Measurements from ENCODE around the gene SLC25A44. TPM values are rescaled to one million over a fixed set of nuclear protein-coding genes. Genes with fewer than 3 reads are reported as not detected.
"Not testable (repeated sequence)": the region's sequence is repeated elsewhere in the genome, so short reads cannot be mapped to it uniquely, and the experiment has no call there.

The SLC25A44 gene
- total RNA-seq, 2 donors from 2014 or later = 14.4 to 21.6 TPM

DNA sequence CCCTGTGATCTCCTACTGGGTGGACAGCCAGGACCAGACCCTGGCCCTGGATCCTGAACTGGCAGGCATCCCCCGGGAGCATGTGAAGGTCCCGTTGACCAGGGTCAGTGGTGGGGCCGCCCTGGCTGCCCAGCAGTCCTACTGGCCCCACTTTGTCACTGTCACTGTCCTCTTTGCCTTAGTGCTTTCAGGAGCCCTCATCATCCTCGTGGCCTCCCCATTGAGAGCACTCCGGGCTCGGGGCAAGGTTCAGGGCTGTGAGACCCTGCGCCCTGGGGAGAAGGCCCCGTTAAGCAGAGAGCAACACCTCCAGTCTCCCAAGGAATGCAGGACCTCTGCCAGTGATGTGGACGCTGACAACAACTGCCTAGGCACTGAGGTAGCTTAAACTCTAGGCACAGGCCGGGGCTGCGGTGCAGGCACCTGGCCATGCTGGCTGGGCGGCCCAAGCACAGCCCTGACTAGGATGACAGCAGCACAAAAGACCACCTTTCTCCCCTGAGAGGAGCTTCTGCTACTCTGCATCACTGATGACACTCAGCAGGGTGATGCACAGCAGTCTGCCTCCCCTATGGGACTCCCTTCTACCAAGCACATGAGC is 17.2 kb upstream of the SLC25A44 start:
- ATAC-seq (no peak), DNase-seq (no peak)
- H3K9me3 ChIP-seq (ENCODE audit: control insufficient read depth, low read length, poor library complexity, severe bottlenecking) = no peaks in the 10 kb centered on the region
- H3K4me3 Mint-ChIP-seq = no peak overlapping the region
- H3K27ac Mint-ChIP-seq = peak overlapping the region; percentile 6
- peaks cover 7% of the 10 kb centered on the region for H3K36me3 Mint-ChIP-seq (ENCODE audit: low read depth)
- peaks cover 29% of the 10 kb centered on the region for H3K27me3 Mint-ChIP-seq
- peaks cover 13% of the 10 kb centered on the region for H3K4me1 Mint-ChIP-seq

- DNase-seq (no peak), ATAC-seq (peak; percentile 67)
- peak overlapping the region; percentile 66 for H3K27ac Mint-ChIP-seq
- no peaks in the 10 kb centered on the region for H3K9me3 ChIP-seq (ENCODE audit: control insufficient read depth, low read length, poor library complexity, severe bottlenecking)
- peaks cover 7% of the 10 kb centered on the region for H3K36me3 Mint-ChIP-seq (ENCODE audit: low read depth)
- H3K27me3 Mint-ChIP-seq = peaks cover 27% of the 10 kb centered on the region
- H3K4me1 Mint-ChIP-seq = peaks cover 13% of the 10 kb centered on the region
- no peak overlapping the region for H3K4me3 Mint-ChIP-seq
Observed at GRCh38 chr1:156177919-156178654, 15.8 kb upstream of the SLC25A44 start.

GRCh38 chr1:156180471-156180870 is 13.4 kb upstream of the SLC25A44 start:
- H3K36me3 Mint-ChIP-seq (ENCODE audit: low read depth) = peaks cover 5% of the 10 kb centered on the region
- H3K9me3 ChIP-seq (ENCODE audit: control insufficient read depth, low read length, poor library complexity, severe bottlenecking) = no peaks in the 10 kb centered on the region
- no peak for DNase-seq
- H3K4me3 Mint-ChIP-seq = no peak overlapping the region
- peaks cover 9% of the 10 kb centered on the region for H3K4me1 Mint-ChIP-seq
- H3K27ac Mint-ChIP-seq = no peak overlapping the region
- ATAC-seq = no peak
- peaks cover 14% of the 10 kb centered on the region for H3K27me3 Mint-ChIP-seq

DNA sequence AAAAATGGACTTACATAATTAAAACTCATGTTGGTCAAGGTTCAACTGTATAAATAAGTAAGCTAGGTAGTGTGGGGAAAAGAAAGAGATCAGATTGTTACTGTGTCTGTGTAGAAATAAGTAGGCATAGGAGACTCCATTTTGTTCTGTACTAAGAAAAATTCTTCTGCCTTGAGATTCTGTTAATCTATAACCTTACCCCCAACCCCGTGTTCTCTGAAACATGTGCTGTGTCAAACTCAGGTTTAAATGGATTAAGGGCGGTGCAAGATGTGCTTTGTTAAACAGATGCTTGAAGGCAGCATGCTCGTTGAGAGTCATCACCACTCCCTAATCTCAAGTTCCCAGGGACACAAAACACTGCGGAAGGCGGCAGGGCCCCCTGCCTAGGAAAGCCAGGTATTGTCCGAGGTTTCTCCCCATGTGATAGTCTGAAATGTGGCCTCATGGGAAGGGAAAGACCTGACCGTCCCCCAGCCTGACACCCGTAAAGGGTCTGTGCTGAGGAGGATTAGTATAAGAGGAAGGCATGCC is 12.4 kb upstream of the SLC25A44 start:
- not testable (repeated sequence) for H3K36me3 Mint-ChIP-seq (ENCODE audit: low read depth); DNase-seq; ATAC-seq; H3K4me1 Mint-ChIP-seq; H3K27ac Mint-ChIP-seq; H3K9me3 ChIP-seq (ENCODE audit: control insufficient read depth, low read length, poor library complexity, severe bottlenecking); H3K4me3 Mint-ChIP-seq
- H3K27me3 Mint-ChIP-seq = peaks cover 11% of the 10 kb centered on the region

GRCh38 chr1:156182010-156182779 is 11.7 kb upstream of the SLC25A44 start:
- not testable (repeated sequence) for ATAC-seq; H3K27ac Mint-ChIP-seq; H3K9me3 ChIP-seq (ENCODE audit: control insufficient read depth, low read length, poor library complexity, severe bottlenecking); H3K36me3 Mint-ChIP-seq (ENCODE audit: low read depth); DNase-seq; H3K4me3 Mint-ChIP-seq; H3K4me1 Mint-ChIP-seq
- H3K27me3 Mint-ChIP-seq = peaks cover 11% of the 10 kb centered on the region

DNA sequence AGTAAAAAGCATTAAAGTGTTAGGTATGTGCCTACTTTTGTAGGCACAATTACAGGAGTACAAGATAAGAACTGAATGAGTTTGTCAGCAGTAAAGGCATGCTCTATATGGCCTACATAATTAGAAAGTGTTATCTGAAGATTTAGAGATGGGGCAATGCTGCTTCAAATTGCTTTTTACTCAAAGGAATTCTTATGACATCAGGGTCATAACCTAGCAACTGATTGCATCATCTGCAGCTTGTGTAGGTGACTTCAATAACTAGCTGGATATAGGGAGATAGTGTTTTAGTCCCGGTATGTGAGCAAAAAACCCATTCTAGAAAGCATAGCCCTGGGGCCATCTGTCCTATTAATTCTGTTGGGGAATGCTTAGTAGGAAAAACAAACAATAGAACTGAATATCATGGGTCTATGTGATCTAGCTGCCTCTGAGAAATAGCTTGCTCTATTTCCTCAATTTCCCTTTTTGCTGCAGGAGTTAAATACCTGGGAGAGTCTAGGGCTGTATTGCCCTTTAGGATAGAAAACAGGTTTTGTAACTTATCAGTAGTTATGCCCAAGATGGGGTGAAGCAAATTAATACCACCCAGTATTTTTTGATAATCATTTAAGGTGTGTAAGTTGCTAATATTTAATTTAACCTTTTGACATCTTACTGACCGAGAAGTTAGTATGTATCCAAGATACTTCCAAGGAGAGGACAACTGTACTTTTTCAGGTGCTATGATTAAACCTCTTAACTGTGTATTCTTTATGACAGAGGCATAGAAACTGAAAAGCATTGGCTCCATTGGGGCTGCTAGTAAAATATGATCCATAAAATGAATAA is 7.3 kb upstream of the SLC25A44 start:
- not testable (repeated sequence) for H3K27me3 Mint-ChIP-seq; H3K9me3 ChIP-seq (ENCODE audit: control insufficient read depth, low read length, poor library complexity, severe bottlenecking); H3K4me1 Mint-ChIP-seq; ATAC-seq; H3K27ac Mint-ChIP-seq; DNase-seq; H3K36me3 Mint-ChIP-seq (ENCODE audit: low read depth); H3K4me3 Mint-ChIP-seq

DNA sequence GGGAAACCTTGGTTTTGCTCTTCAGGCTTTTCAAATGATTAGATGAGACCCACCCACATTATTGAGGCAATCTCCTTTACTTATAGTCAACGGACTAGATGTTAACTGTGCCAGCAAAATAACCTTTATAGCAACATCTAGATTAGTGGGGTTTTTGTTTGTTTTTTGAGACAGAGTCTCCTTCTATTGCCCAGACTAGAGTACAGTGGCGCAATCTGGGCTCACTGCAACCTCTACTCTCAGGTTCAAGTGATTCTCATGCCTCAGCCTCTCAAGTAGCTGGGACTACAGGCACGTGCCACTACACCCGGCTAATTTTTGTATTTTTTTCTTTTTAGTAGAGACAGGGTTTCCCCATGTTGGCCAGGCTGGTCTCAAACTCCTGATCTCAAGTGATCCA is 3.6 kb upstream of the SLC25A44 start:
- H3K27ac Mint-ChIP-seq; ATAC-seq; H3K27me3 Mint-ChIP-seq; H3K36me3 Mint-ChIP-seq (ENCODE audit: low read depth); H3K4me3 Mint-ChIP-seq; DNase-seq; H3K9me3 ChIP-seq (ENCODE audit: control insufficient read depth, low read length, poor library complexity, severe bottlenecking): not testable (repeated sequence)
- peaks cover 19% of the 10 kb centered on the region for H3K4me1 Mint-ChIP-seq

- Mint-ChIP-seq H3K36me3 (ENCODE audit: low read depth) (peaks cover 3% of the 10 kb centered on the region), H3K4me1 (peaks cover 26% of the 10 kb centered on the region), H3K27me3 (no peaks in the 10 kb centered on the region), H3K4me3 (no peak overlapping the region), H3K27ac (no peak overlapping the region)
- DNase-seq = no peak
- H3K9me3 ChIP-seq (ENCODE audit: control insufficient read depth, low read length, poor library complexity, severe bottlenecking) = no peaks in the 10 kb centered on the region
- ATAC-seq = no peak
Observed at GRCh38 chr1:156191292-156191964, 2.5 kb upstream of the SLC25A44 start.

GRCh38 chr1:156193208-156193487 is 756 bp upstream of the SLC25A44 start:
- peaks cover 34% of the 10 kb centered on the region for H3K4me1 Mint-ChIP-seq

GRCh38 chr1:156194300-156194652 is 372 bp downstream of the SLC25A44 start:
- H3K4me1 Mint-ChIP-seq = peaks cover 45% of the 10 kb centered on the region
- H3K27ac Mint-ChIP-seq = peak overlapping the region; percentile 99
- DNase-seq (no peak), ATAC-seq (no peak)
- H3K36me3 Mint-ChIP-seq (ENCODE audit: low read depth) = peaks cover 3% of the 10 kb centered on the region
- no peaks in the 10 kb centered on the region for H3K27me3 Mint-ChIP-seq
- peak overlapping the region; percentile 99 for H3K4me3 Mint-ChIP-seq
- H3K9me3 ChIP-seq (ENCODE audit: control insufficient read depth, low read length, poor library complexity, severe bottlenecking) = no peaks in the 10 kb centered on the region

More at GRCh38 chr1:156193208-156193487, 756 bp upstream of the SLC25A44 start:
- DNase-seq (no peak), ATAC-seq (no peak)
- Mint-ChIP-seq H3K4me3 (peak overlapping the region; percentile 99), H3K36me3 (ENCODE audit: low read depth) (peaks cover 3% of the 10 kb centered on the region), H3K27ac (peak overlapping the region; percentile 99), H3K27me3 (no peaks in the 10 kb centered on the region)
- H3K9me3 ChIP-seq (ENCODE audit: control insufficient read depth, low read length, poor library complexity, severe bottlenecking) = no peaks in the 10 kb centered on the region

GRCh38 chr1:156195853-156196252 is 1.9 kb downstream of the SLC25A44 start:
- no peak for DNase-seq
- Mint-ChIP-seq H3K4me3 (peak overlapping the region; percentile 99), H3K4me1 (peaks cover 56% of the 10 kb centered on the region), H3K27me3 (no peaks in the 10 kb centered on the region), H3K36me3 (ENCODE audit: low read depth) (peaks cover 9% of the 10 kb centered on the region), H3K27ac (no peak overlapping the region)
- ATAC-seq = no peak
- no peaks in the 10 kb centered on the region for H3K9me3 ChIP-seq (ENCODE audit: control insufficient read depth, low read length, poor library complexity, severe bottlenecking)

GRCh38 chr1:156196445-156196844 is 2.5 kb downstream of the SLC25A44 start:
- Mint-ChIP-seq H3K27me3 (no peaks in the 10 kb centered on the region), H3K36me3 (ENCODE audit: low read depth) (peaks cover 9% of the 10 kb centered on the region), H3K4me3 (no peak overlapping the region), H3K4me1 (peaks cover 56% of the 10 kb centered on the region), H3K27ac (peak overlapping the region; percentile 32)
- no peak for ATAC-seq
- DNase-seq = no peak
- H3K9me3 ChIP-seq (ENCODE audit: control insufficient read depth, low read length, poor library complexity, severe bottlenecking) = no peaks in the 10 kb centered on the region
